RCC 7860 (cell line): Measurements from ENCODE around the gene DNLZ.

Source experiments
- DNase-seq: peaks from one replicate; pipeline ENCODE4 v3.0.0-alpha.2; 2015; ENCODE audit warnings: low spot score
- FAIRE-seq: peaks from 2 replicates; lab custom pipeline; 2012; peaks lifted over from hg19 to GRCh38; lab: Jason Lieb, UNC

DNLZ gene

DNA sequence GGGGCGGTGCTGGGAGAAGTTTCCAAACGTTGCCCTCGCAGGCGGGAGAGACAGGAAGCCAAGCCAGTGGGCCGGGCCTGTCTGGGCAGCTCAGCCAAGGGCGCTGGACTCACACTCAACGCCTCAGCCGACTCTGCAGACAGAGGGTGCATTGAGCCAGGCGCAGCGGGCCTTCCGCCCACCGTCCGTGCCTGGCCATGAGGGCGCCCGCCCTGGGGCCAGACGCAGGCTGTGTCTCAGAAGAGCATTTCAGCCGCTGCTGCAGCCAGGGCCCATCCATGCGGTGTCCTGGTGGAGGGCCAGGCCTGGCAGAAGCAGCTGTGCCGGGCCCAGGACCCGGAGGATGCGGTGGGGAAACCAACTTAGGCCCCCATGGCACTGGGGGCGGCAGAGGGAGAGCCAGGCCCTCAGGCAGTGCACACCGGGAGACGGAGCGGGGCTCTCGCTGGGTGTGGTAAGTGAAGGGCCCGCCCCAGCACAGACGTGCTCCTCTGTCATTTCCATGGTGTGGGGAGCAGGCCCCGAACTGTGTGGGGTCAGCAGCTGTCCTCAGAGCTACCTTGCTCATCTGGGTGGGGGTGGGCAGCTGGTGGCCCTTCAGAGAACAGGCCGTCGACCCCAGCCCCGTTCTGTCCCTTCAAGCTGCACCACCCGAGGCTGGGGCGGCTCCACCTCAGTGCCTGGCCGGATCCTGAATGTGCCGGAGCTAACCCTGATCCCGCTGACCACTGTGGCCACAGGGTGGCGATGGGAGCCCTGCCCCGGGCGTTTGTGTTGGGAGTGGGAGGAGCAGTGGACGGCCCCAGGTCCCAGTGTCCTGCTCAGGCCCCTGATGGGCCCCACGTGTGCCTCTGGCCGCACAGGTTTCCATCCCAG lies 18.0 kb downstream of the DNLZ start:
- peak; percentile 27 for DNase-seq
- FAIRE-seq: no peak

DNA sequence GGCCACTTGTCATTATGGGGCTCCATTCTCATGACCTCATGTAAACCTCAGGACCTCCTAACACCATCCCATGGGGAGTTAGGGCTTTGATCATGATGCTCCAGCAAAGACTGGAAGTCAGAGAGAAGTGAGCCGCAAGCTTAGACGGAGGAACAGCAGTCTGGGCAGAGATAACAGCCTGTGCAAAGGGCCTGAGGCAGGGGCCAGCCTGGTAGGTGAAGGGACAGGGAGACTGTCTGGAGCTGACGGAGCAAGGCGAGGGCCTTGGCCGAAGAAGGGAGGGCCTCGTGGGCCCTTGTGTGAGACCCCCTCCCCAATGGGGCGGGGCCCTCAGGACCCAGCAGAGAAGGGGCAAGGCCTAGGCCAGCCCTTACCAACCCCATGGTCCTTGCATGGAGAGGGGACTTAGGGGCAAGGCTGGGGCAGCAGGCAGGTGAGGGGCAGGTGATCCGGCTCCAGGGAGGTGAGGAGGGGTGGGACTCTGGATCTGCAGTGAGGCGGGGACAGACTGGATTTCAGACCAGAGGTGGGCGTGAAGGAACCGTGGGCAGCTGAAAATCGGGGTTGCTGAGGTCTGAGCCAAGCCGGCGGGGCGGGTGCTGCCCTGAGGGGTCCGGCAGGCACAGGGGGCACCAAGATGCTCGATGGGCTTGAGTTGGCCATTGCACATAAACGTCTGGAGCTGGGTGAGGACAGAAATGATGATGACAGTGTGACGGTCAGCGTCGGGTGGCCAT lies 18.8 kb downstream of the DNLZ start:
- DNase-seq (no peak), FAIRE-seq (no peak)

DNA sequence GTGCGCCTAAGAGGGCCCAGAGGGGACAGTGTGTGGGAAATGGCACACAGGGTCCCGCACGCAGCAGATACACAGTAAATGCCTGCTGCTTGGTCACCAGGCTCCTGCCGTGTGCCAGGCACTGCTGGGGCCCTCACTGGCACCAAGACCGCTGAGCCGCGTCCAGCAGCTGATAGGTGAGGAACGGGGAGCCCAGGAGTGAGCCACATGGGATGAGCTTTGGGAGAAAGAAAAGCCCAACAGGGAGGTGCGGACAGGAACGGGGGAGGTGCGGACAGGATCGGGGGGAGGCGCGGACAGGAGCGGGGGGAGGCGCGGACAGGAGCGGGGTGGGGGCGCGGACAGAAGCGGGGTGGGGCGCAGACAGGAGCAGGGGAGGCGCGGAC lies 19.7 kb downstream of the DNLZ start:
- DNase-seq (no peak), FAIRE-seq (no peak)

DNA sequence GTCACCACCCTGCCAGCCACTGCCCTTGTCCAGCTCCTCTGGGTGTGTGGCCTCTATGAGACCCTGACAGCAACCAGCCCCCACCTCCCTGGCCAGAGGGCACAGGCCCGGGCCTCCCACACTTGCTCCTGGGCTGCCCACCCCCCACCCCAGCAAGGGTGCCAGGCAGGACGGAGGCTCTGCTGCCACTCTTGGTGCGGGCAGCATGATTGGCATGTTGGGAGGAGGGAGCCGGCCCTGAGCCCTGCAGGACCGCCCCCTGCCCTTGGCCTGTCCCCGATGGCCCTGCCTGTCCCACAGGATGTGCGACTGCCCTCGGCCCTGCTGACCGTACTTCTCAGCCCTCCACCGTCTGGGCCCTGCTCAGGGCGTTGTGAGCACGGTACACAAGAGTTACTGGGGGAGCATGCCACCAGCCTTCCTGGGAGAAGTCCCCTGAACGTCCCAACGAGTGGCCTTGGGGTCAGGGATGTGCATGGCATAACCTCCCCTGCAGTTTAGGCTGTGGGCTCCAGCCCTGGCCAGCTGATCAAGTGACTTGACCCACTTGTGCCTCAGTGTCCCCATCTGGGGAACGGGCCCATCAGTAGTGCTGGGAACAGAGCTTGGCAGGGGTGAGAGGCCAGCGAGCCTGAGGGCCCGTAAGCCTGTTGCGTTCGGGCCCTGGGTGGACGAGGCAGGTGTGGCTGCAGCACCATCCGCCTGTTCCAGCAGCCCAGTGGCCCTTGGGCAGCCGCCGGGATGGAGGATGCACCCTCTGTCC lies 20.2 kb downstream of the DNLZ start:
- FAIRE-seq: no peak
- no peak for DNase-seq

DNA sequence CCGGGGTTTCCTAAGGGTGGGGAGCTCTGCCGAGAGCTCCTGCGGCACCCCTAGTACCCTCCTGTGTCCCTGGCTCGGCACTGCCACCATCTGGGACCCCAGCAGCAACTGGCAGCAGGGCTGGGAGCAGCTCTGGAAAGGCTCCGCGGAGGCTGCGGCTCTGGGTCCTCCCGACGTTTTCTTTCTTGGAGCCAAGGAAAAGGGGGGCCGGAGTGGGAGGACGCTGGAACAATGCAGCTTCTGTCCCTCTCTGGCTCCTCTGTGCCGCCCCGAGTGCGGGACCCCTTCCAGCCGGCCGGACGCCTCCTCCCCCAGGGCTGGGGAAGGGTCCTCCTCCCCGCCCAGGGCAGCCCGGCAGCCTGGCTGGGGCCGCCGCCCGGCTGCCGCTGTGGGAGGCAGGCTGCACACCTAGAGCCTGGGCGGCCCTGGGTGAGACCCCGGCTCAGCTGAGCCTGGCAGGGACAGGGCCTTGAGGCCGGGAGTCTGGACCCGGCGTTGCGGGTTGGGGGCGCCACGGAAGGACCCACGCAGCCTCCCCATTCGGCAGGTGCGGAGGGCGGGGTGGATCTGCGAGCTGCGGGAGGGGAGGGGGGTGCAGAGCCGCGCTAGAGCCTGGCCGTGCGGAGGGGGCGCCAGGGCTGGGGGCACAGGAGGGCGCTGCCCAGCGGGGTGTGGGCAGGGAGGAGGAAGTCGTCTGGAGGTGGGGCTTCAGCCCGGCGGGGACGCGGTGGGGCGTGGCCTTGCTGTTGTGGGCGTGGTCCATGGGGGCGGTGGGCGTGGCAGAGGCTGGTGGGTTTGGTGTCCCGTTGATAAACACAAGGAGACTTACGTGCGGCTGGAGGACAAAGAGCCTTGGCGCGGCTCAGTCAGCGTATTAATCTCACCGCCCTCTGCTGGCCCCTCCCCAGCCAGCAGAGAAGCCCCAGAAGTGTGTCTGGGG lies 21.1 kb downstream of the DNLZ start:
- FAIRE-seq (no peak), DNase-seq (no peak)

DNA sequence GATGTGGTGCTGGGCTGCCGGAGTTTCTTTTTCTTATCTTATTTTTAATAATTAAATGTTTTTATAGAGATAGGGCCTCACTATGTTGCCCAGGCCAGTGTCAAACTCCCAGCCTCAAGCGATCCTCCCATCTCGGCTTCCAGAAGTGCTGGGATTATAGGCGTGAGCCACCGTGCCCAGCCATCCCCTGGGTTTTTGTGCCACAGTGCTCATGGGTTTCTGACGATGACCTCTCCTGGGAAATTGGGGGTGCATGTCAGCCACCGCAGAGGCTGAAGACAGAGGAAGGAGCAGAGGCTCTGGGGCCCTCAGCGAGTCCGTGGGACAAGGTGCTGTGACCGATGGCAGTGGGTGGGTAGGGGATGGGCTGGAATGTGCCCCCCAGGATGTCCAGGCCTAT lies 21.8 kb downstream of the DNLZ start:
- no peak for DNase-seq
- FAIRE-seq: no peak

DNA sequence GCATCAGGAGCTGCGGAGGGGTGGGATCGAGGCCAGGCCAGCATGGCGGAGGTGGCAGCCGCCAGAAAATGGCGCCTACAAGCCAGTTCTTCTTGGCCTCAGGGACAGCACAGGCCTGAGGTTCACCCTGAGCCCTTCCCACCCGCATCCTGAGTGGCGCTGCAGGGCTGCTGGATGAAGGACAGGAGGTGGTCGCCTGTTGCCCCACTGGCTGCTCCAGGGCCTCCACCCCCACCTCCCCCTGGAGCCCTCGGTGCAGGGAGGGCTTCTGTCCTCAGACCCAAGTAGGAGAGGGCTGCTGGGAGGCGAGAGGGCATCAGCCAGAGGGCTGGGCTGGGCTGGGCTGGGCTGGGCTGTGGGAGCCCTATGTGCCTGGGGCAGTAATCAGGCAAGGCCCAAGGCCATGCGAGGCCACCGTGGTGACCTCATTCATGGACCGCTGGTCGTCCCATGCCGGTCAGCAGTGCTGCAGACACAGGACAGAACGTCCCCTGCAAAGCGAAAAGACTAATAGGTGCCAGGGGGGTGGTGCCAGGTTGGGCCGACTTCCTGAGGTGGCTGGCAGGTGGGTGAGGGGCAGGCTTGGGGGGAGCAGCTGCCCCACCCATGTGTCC lies 22.4 kb downstream of the DNLZ start:
- no peak for FAIRE-seq
- DNase-seq: no peak

DNA sequence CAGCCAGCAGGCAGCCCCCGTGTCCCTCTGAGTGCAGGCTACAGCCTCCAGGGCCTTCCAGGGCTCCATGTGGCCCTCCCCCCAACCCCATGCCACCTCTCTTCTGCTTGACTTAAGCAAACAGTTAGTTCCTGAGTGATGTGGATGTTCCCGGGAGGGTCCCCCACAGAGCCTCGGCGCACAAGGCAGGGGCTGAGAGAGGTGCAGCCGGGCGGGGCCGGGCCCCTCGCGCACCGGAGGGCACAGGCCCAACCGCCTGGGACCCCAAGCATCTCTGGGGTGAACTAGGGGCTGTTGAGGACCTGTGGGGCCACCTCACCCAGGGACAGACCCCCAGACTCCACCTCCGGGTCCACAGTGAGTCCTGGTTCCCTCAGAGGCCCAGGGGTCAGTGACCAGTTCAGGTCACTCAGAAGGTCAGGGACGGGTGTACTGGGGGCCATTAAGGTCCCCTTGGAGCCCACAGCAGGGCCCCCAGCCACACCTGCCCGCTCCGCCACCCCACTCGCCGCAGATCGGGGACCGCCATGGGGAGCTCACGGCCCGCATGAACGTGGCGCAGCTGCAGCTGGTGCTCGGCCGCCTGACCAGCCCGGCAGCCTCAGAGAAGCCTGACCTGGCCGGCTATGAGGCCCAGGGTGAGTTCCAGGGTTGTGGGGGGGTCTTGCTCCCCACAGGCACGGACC lies 23.0 kb downstream of the DNLZ start:
- FAIRE-seq (no peak), DNase-seq (no peak)

DNA sequence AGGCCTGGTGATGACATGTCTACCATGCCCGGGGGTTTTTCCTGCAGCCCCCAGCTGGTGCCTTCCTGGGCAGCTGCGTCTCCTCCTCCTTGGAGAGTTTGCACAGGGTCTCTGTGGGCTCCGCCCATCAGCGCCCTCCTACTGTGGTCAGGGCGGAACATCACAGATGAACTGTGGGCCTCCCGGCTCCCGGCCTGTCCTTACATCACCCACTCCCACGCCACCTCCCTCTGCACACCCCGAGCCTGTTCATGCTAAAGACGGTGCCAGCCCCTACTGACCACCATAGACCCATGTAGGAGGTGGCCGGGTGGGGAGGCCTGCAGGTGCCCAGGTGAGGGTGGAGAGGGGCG lies 23.6 kb downstream of the DNLZ start:
- FAIRE-seq: no peak

DNA sequence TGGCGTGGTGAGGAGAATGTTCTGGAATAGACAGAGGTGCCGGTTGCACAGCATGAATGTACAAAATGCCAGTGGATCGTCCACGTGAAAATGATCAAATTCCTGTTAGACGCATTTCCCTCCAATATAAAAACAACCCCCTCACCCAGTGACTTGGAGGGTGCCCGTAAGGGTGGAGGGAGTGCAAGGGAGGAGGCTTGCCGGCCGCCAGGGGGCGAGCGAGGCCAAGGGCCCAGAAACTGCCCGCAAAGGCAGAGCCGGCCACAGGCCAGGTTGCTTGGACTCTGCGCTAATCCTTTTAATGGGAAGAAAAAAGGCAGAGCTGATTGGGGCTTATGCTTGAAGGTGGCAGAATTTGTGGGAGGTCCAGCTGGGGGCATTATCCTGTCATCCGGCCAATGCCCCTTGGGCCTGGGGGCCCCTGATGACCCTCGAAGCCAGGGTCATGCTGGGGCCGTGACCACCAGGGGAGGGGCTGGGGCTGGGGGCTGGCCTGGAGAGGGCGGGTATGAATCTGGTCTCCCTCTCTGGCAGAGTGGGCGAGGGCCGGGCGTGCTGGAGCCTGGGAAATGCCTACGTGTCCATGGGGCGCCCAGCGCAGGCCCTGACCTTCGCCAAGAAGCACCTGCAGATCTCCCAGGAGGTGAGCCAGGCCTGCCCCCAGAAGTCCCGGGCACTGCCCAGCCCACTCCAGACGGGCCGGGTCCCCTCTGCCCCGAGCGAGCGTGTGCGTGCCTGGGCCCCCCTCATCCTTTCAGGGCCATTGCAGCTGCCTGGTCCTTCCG lies 24.2 kb downstream of the DNLZ start:
- DNase-seq: peak; percentile 31
- peak; percentile 15 for FAIRE-seq

More for the DNA sequence above, 23.6 kb downstream of the DNLZ start:
- no peak for DNase-seq

DNA sequence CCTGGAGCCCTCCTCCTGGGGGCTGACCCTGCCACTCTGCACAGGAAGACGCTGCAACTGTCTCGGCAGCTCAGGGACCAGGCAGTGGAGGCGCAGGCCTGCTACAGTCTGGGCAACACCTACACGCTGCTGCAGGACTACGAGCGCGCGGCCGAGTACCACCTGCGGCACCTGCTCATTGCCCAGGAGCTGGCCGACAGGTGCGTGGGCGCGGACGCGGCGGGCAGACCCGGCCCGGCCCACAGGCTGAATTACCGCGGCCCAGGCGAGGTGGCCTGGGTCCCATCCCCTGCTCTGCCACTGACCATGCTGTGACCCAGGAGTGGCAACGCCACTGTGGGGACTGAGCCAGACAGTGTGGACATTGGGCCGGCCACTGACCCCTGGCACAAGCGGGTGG lies 25.0 kb downstream of the DNLZ start:
- DNase-seq (no peak), FAIRE-seq (no peak)

DNA sequence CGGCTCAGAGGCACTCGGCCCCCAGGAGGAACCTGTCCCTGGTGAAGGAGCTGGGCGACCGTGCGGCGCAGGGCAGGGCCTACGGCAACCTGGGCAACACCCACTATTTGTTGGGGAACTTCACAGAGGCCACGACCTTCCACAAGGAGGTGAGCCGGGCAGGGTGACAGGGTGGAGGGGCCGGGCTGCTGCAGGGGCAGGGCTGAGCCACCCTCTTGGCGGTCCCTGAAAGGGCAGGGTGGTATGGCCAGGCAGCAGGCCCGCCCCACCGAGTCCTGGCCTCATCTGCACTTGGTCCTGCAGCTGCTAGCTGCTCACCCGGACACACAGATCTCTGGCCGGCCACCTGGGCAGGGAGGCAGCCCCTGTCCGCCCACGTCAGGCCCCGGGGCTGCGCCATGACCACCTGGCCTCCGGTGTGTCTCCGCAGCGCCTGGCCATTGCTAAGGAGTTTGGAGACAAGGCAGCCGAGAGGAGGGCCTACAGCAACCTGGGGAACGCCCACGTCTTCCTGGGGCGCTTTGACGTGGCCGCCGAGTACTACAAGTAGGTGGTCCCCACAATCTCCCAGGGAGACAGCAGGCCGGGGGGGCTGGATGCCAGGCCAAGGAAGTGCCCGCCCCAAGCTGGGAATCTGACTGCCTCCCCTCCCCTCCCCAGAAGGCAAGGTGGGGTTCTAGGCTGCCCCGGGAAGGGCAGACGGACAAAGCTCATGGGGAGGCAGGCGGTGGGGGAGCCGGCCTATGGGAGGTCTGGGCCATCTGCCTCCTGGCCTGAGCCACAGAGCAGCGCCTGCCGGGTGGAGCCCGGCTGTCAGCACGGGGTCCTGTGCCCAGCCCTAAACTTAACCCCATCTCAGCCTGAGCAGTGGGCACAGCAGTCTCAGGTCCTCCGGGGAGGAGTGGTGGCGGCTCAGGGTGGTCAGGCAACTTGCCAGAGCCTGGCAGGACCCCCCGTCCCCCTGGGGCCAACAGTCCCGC lies 25.8 kb downstream of the DNLZ start:
- no peak for FAIRE-seq
- DNase-seq: no peak

DNA sequence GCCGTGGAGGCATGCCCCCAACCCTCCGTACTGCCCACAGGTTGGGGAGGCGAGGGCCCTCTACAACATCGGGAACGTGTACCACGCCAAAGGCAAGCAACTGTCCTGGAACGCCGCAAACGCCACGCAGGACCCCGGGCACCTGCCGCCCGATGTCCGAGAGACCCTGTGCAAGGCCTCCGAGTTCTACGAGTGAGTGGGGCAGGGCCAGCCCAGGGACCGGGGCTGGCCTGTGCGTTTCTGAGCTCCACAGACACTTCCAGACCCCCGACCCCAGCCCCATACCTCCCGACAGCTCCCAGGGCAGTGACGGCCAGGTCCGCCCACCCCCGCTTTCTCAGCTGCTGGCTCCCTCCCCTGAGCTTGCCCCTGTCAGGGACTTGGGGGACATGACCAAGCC lies 26.7 kb downstream of the DNLZ start:
- FAIRE-seq (no peak), DNase-seq (no peak)

DNA sequence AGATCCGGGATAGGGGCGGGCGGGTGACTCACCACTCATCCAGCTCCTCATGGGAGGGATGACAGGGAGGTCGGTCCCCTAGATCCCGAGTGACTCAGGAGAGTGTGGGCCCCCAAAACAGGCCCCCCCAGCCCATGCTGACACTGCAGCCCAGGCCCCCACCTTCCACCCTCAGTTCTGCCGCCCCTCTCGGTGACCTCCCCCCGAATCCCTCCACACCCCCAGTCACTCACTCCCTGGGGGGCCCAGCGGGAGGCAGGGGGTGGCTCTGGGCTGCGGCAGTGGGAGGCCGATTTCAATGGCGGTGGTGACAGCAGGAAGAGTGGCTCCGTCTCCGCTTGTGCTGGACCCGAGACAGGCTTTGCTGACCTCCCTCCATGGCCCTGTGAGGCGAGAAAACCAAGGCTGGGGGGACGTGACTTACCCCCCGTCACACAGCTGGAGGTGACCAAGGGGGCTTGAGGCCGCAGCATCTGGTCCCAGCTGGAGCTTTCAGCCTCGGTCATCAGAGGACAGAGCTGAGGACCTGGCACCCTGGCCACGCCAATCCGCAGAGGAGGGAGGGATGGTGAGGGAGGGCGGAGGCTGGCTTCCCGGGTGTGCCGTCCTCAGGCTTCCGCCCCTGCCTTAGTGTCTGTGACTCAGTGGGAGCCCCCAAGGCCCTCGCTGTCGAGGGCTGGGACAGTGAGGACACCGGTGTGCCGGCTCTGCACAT lies 27.2 kb downstream of the DNLZ start:
- FAIRE-seq (no peak), DNase-seq (no peak)

DNA sequence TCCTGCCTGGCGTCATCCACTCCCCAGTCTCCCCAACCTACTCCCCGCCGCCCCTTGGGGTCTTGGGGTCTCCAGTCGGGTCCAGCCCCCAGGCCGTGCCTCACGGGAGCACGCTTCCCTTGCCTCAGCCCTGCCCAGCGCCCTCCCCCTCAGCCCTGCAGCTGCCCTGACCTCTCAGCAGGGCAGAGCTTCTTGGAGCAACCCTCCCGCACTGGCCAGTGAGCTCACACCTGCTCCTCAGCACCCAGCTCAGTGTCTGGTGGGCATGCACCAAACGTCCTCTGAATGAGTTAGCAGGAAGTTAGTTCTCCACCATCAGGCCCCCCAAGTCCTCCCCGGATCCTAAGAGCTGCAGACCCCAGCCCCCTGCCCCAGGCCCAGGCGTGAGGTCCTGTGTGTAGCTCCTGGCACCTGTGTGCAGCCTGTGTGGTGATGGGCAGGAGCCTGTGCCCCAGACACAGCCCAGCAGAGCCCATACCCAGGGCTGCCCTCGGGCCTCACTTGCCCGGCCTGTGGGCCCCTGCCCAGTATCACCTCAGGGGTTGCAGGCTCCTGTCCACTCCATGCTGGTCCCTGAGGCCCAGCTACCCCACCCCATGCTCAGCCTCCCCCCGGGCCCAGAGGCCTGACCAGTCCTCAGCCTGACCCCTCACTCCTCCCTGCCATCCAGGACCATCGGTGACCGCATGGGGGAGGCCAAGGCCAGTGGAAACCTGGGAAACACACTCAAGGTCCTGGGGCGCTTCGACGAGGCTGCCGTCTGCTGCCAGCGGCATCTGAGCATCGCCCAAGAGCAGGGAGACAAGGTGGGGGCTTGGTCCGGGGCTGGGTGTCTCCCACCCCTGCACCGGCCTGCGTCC lies 28.0 kb downstream of the DNLZ start:
- FAIRE-seq (no peak), DNase-seq (no peak)

DNA sequence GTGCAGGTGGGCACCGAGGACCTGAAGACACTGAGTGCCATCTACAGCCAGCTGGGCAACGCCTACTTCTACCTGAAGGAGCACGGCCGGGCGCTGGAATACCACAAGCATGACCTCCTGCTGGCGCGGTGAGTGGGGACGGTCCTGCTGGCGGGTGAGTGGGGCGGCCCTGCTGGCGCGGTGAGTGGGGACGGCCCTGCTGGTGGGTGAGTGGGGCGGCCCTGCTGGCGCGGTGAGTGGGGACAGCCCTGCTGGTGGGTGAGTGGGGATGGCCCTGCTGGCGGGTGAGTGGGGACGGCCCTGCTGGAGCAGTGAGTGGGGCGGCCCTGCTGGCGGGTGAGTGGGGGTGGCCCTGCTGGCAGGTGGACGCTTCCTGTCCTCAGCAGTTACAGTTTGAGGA lies 29.0 kb downstream of the DNLZ start:
- FAIRE-seq: no peak

More for the DNA sequence above, 29.0 kb downstream of the DNLZ start:
- DNase-seq: no peak
